ENCODE results near the gene UBL3. TPM values are rescaled to one million over a fixed set of nuclear protein-coding genes. Genes with fewer than 3 reads are reported as not detected.

UBL3 gene
- total RNA-seq, 1 donor from 2014 or later, result 23.0 TPM

DNA sequence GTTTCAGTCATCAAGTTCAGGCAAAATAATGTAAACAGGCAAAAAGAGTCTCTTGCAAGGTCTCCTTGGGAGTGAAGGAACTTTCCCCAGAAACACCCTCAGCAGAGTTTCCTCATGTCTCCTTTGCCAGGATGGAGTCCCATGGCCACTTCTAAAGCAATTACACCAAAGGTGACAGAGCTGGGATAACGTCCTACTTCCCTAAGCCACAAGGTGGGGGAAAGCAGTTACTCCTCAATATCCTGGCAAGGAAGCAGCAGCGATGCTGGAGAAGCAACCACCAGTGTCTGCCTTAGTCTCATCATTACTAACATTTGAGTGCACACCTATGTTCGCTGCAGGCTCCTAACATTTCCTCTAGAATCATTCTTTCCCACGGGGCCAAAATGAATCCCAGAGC, 88.6 kb downstream of the UBL3 start:
- Histone ChIP-seq H3K4me3 (ENCODE audit: low read depth, low read length) (no peak overlapping the region), H3K27me3 (ENCODE audit: control insufficient read depth, insufficient read depth, low read length) (no peaks in the 10 kb centered on the region), H3K36me3 (ENCODE audit: control insufficient read depth, insufficient read depth, low read length) (no peaks in the 10 kb centered on the region)
- TF ChIP-seq, protein P1, sequence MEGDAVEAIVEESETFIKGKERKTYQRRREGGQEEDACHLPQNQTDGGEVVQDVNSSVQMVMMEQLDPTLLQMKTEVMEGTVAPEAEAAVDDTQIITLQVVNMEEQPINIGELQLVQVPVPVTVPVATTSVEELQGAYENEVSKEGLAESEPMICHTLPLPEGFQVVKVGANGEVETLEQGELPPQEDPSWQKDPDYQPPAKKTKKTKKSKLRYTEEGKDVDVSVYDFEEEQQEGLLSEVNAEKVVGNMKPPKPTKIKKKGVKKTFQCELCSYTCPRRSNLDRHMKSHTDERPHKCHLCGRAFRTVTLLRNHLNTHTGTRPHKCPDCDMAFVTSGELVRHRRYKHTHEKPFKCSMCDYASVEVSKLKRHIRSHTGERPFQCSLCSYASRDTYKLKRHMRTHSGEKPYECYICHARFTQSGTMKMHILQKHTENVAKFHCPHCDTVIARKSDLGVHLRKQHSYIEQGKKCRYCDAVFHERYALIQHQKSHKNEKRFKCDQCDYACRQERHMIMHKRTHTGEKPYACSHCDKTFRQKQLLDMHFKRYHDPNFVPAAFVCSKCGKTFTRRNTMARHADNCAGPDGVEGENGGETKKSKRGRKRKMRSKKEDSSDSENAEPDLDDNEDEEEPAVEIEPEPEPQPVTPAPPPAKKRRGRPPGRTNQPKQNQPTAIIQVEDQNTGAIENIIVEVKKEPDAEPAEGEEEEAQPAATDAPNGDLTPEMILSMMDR (IDR thresholded peaks at IDR 0.05; ENCODE audit: insufficient read depth, low read length, poor library complexity, severe bottlenecking), result no peak
- DNase-seq (ENCODE audit: low read depth), result no peak

DNA sequence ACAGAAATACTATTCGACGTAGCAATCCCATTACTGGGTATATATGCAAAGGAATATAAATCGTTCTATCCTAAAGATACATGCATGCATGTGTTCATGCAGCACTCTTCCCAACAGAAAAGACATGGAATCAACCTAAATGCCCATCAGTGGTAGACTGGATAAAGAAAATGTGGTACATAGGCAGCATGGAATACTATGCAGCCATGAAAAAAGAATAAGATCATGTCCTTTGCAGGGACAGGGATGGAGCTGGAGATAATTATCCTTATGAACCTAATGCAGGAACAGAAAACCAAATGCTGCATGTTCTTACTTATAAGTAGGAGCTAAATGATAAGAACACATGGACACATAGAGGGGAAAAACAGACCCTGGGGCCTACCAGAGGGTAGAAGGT, 89.3 kb downstream of the UBL3 start:
- TF ChIP-seq, protein P1 (IDR thresholded peaks at IDR 0.05; ENCODE audit: insufficient read depth, low read length, poor library complexity, severe bottlenecking), result no peak
- Histone ChIP-seq H3K27me3 (ENCODE audit: control insufficient read depth, insufficient read depth, low read length) (no peaks in the 10 kb centered on the region), H3K36me3 (ENCODE audit: control insufficient read depth, insufficient read depth, low read length) (no peaks in the 10 kb centered on the region), H3K4me3 (ENCODE audit: low read depth, low read length) (no peak overlapping the region)
- no peak for DNase-seq (ENCODE audit: low read depth)

DNA sequence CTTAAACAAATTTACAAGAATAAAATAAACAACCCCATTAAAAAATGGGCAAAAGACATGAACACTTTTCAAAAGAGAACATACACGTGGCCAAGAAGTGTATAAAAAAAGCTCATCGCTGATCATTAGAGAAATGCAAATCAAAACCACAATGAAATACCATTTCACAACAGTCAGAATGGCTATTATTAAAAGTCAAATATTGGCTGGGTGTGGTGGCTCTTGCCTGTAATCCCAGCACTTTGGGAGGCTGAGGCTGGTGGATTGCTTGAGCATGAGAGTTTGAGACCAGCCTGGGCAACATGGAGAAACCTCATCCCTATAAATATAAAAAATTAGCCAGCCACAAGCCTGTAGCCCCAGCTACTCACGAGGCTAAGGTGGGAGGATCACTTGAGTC, 89.9 kb downstream of the UBL3 start:
- H3K36me3 ChIP-seq (ENCODE audit: control insufficient read depth, insufficient read depth, low read length), result no peaks in the 10 kb centered on the region
- no peak for DNase-seq (ENCODE audit: low read depth)
- no peaks in the 10 kb centered on the region for H3K27me3 ChIP-seq (ENCODE audit: control insufficient read depth, insufficient read depth, low read length)
- TF ChIP-seq, protein P1 (IDR thresholded peaks at IDR 0.05; ENCODE audit: insufficient read depth, low read length, poor library complexity, severe bottlenecking), result no peak
- H3K4me3 ChIP-seq (ENCODE audit: low read depth, low read length), result no peak overlapping the region

DNA sequence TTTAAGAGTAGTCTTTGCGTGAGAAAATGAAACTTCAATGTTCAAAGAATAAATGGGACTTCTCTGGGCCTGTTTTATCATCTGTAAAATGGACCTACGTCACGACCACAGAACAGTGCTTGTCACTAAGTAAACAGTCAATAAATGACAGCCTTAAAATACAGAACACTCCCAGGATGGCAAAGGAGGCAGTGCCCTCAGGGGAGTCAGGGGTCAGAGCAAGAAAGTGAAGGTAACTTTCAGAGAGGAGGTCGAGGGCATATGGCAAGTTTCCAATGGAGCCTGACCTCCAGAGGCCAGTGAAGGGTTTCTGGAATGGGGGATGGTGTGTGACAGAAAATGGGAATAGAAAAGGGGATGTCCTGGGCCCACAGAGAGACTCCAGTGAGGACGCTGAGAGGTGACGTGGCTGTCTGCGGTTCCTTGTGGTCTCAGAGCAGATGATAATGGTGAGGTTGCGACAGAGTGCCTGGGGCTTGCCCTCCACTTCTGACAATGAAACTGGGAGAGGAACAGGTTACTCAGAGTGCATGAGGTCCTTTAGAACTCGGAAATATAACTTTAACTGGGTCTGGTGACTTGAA, 91.8 kb downstream of the UBL3 start:
- TF ChIP-seq, protein P1 (IDR thresholded peaks at IDR 0.05; ENCODE audit: insufficient read depth, low read length, poor library complexity, severe bottlenecking), result no peak
- DNase-seq (ENCODE audit: low read depth), result no peak
- Histone ChIP-seq H3K27me3 (ENCODE audit: control insufficient read depth, insufficient read depth, low read length) (no peaks in the 10 kb centered on the region), H3K36me3 (ENCODE audit: control insufficient read depth, insufficient read depth, low read length) (no peaks in the 10 kb centered on the region), H3K4me3 (ENCODE audit: low read depth, low read length) (no peak overlapping the region)

DNA sequence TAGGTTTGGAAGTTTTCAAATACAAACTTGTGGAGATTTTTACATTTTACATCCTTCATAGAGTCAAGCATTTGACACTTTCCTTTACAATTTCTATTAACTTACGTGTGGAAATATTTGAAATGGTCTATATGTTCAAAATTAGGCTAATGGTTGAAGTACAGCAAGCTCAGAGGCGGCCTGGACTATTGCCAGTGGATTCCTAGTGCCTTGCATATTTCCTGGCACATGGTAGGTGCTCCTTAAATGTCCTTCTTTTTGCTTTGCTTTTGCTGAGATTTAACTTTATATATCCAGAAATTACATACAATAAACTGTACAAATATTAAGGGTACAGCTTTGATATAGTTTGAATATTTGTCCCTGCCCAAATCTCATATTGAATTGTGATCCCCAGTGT, 93.9 kb downstream of the UBL3 start:
- no peak for DNase-seq (ENCODE audit: low read depth)
- Histone ChIP-seq H3K36me3 (ENCODE audit: control insufficient read depth, insufficient read depth, low read length) (no peaks in the 10 kb centered on the region), H3K27me3 (ENCODE audit: control insufficient read depth, insufficient read depth, low read length) (no peaks in the 10 kb centered on the region), H3K4me3 (ENCODE audit: low read depth, low read length) (no peak overlapping the region)
- TF ChIP-seq, protein P1 (IDR thresholded peaks at IDR 0.05; ENCODE audit: insufficient read depth, low read length, poor library complexity, severe bottlenecking), result no peak

DNA sequence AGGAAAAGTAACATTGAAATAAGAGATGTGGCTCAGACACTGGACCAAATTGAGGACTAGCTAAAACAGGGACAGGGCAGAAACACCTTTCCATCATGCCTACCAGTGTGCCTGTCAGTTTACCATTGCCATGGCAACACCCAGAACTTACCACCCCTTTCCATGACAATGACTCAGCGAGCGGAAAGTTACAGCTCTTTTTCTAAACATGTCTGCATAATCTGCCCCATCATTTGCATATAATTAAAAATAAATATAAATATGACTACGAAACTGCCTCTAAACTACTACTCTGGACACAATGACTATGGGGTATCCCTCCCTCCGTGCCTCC, 96.0 kb downstream of the UBL3 start:
- TF ChIP-seq, protein P1 (IDR thresholded peaks at IDR 0.05; ENCODE audit: insufficient read depth, low read length, poor library complexity, severe bottlenecking), result no peak
- Histone ChIP-seq H3K4me3 (ENCODE audit: low read depth, low read length) (no peak overlapping the region), H3K36me3 (ENCODE audit: control insufficient read depth, insufficient read depth, low read length) (no peaks in the 10 kb centered on the region), H3K27me3 (ENCODE audit: control insufficient read depth, insufficient read depth, low read length) (no peaks in the 10 kb centered on the region)
- DNase-seq (ENCODE audit: low read depth), result no peak

Data from kidney epithelial cell (primary cell).